ENCODE results near the gene C1orf21.

Gene C1orf21

DNA sequence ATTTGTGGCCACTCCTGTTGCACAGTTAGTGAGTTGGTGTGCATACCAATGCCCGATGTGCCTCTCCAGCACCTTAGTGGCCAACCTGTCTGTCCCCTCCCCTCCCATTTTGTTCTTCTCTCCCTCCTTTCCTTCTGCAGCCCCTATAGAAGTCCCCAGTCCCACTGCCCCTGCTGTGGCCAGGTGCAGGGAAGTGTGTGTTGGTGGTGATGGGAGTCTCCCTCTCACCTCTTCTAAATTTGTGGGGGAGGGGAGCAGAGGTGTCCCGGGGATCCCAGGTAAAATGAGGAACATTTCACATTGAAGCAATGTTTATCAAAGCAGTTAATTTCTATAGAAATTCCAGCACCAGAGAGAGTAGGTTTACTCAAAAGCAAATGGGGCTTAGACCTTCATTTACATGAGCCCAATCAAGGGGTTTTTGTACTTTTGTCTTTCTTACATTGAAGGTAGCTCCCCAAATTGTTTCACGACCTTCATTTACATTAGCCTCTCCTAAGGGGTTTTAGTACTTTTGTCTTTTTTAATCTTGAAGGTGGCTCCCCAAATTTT is 3.0 kb upstream of the C1orf21 start:
- no peak for DNase-seq (ENCODE audit: low read depth)

GRCh38 chr1:184385865-184386311 is 941 bp upstream of the C1orf21 start:
- H3K4me3 ChIP-seq (ENCODE audit: low read depth, low read length): peak overlapping the region; percentile 79
- DNase-seq (ENCODE audit: low read depth): no peak

More for the DNA sequence above, 3.0 kb upstream of the C1orf21 start:
- no peak overlapping the region for H3K4me3 ChIP-seq (ENCODE audit: low read depth, low read length)

GRCh38 chr1:184387069-184387475 is 243 bp downstream of the C1orf21 start:
- DNase-seq (ENCODE audit: low read depth): no peak
- H3K4me3 ChIP-seq (ENCODE audit: low read depth, low read length): peak overlapping the region; percentile 79

- peak overlapping the region; percentile 79 for H3K4me3 ChIP-seq (ENCODE audit: low read depth, low read length)
- no peak for DNase-seq (ENCODE audit: low read depth)
Measured at GRCh38 chr1:184387476-184388318, 868 bp downstream of the C1orf21 start.

GRCh38 chr1:184388319-184388889 is 1.6 kb downstream of the C1orf21 start:
- H3K4me3 ChIP-seq (ENCODE audit: low read depth, low read length): peak overlapping the region; percentile 79
- peak; percentile 50 for DNase-seq (ENCODE audit: low read depth)

- H3K4me3 ChIP-seq (ENCODE audit: low read depth, low read length): no peak overlapping the region
Measured at GRCh38 chr1:184388971-184389370, 2.1 kb downstream of the C1orf21 start.

DNA sequence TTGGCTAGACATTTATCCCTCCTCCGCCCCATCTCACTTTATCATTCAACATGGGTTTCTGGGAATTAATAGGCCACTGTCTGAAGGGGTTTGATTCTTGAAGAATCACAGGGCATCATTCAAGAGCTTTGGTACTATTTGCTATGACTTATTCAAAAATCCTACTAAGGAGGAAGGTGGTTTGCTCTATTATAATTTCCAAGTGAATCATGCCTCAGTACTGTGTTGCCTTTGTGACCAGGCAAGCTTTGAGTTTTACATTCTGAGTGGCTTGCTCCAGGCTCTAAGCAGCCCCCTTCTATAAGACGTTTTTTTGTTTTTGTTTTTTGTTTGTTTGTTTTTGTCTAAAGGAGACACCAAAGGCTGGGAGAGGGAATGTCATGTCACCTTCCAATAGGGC is 2.6 kb downstream of the C1orf21 start:
- no peak overlapping the region for H3K4me3 ChIP-seq (ENCODE audit: low read depth, low read length)

More at GRCh38 chr1:184388971-184389370, 2.1 kb downstream of the C1orf21 start:
- no peak for DNase-seq (ENCODE audit: low read depth)

GRCh38 chr1:184390889-184391288 is 4.1 kb downstream of the C1orf21 start:
- DNase-seq (ENCODE audit: low read depth): no peak
- no peak overlapping the region for H3K4me3 ChIP-seq (ENCODE audit: low read depth, low read length)

More for the DNA sequence above, 2.6 kb downstream of the C1orf21 start:
- no peak for DNase-seq (ENCODE audit: low read depth)

DNA sequence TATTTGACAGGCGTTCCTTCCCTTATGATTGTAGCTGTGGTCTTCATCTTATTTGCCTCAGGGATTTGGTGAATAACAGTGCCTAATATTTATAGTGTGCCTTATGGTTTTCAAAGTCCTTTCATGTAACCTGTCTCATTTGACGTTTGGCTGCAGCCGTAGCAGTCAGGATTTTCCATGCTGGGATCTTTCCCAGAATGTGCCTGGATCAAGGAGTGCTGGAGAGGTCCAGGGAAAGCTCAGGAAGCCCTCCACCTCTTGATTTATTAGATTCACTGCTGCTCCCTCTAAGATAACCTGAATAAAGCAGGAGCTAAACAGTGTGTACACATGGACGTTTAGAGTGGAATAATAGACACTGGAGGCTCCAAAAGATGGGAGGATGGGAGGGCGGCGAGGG is 5.2 kb downstream of the C1orf21 start:
- DNase-seq (ENCODE audit: low read depth): no peak
- no peak overlapping the region for H3K4me3 ChIP-seq (ENCODE audit: low read depth, low read length)

- no peak overlapping the region for H3K4me3 ChIP-seq (ENCODE audit: low read depth, low read length)
- no peak for DNase-seq (ENCODE audit: low read depth)
Measured at GRCh38 chr1:184392779-184393522, 6.1 kb downstream of the C1orf21 start.

DNA sequence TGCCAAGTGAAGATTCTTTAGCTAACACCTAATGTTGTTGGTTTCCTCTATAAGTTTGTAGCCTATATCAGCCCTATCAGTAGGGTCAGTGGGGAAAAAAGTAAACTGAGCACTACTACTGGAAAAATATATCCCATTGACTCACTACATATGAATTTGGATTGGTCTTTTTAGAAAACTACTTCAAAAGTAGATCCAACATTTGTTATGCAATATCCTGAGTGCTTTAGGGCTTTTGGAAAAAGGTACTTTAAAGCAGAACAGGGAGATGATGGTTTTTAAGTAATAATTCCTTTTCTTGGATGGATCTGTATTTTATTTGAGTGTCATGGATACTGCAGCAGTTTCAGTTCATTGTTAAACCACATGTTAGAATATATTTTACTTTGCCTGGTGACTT is 7.1 kb downstream of the C1orf21 start:
- H3K4me3 ChIP-seq (ENCODE audit: low read depth, low read length): no peak overlapping the region
- no peak for DNase-seq (ENCODE audit: low read depth)

DNA sequence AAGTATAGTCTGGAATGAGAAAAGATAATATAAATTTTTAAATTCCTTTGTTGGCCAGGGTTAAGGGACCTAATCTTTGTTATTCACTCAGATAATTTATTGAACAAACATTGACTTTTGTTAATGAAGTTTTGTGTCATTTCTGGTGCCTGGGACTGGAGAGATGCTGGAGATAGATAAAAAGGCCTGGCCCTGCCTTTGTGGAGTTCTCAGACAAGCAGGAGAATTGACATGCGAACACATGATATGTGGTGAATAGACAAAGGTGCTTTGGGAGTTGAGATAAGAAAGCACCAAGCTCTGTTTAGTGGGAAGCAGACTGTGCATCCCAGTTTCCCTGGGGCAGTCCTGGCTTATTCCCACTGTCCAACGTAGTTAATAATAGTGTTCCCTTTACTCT is 8.5 kb downstream of the C1orf21 start:
- no peak for DNase-seq (ENCODE audit: low read depth)

GRCh38 chr1:184395937-184396480 is 9.2 kb downstream of the C1orf21 start:
- no peak for DNase-seq (ENCODE audit: low read depth)
- H3K4me3 ChIP-seq (ENCODE audit: low read depth, low read length): no peak overlapping the region

More for the DNA sequence above, 8.5 kb downstream of the C1orf21 start:
- no peak overlapping the region for H3K4me3 ChIP-seq (ENCODE audit: low read depth, low read length)

DNA sequence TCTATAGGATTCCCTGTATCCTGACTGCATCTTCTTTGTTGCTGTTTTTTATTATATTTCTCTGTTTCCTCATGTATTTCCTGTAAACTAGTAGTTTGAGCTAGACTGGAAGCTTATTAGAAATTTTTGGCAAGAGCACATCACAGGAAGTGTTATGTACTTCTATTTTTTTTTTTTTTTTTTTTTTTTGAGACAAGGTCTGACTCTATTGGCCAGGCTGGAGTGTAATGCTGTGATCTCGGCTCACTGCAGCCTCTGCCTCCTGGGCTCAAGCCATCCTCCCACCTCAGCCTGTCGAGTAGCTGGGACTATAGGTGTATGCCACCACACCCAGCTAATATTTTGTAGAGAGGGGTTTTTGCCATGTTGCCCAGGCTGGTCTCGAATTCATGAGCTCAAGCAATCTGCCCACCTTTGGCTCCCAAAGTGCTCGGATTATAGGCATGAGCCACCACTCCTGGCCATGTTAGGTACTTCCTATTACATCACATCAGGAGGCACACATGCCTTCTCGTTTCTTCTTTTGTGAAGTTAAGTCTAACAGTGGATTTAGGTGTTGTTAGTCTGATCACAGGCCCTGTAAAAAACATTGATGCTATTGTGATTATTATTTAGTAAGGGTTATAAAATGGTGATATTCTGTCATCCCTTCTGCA is 12.5 kb downstream of the C1orf21 start:
- no peak overlapping the region for H3K4me3 ChIP-seq (ENCODE audit: low read depth, low read length)
- DNase-seq (ENCODE audit: low read depth): no peak

GRCh38 chr1:184403961-184404726 is 17.3 kb downstream of the C1orf21 start:
- H3K4me3 ChIP-seq (ENCODE audit: low read depth, low read length): no peak overlapping the region
- no peak for DNase-seq (ENCODE audit: low read depth)

DNA sequence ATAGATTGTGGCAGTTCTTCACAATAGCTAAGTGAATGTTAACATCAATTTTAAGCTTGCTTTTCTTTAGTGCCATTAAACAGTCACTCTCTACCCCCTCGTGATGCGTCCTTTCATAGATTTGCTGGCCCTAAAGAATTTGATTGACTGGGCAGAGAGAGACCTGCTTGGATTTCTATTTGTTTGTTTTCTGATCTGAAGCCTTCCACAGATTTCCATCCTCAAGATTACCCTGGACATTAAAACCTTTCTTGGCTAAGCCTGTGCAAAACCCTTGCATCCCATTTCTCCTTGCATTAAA is 17.8 kb downstream of the C1orf21 start:
- DNase-seq (ENCODE audit: low read depth): no peak
- H3K4me3 ChIP-seq (ENCODE audit: low read depth, low read length): no peak overlapping the region

GRCh38 chr1:184405094-184405800 is 18.4 kb downstream of the C1orf21 start:
- DNase-seq (ENCODE audit: low read depth): no peak
- H3K4me3 ChIP-seq (ENCODE audit: low read depth, low read length): no peak overlapping the region

DNA sequence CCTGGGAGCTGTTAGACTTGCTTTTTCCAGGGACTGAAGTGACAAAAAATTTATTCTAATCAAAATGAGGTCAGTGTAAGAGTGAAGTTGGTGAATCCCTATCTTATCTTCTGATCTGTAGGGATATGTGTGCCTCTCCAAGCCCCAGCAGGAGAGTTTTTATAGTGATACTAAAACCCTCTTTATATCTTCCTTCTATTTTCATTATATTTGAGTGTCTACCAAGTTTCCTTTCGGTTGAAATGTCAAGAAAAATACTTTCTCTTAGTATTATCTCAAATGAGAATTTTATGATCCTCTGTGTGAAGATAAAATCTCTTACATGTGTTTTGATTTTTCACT is 18.9 kb downstream of the C1orf21 start:
- no peak for DNase-seq (ENCODE audit: low read depth)
- H3K4me3 ChIP-seq (ENCODE audit: low read depth, low read length): no peak overlapping the region

Data from skeletal muscle cell (primary cell).